Heart left ventricle (tissue), 16 donors: ENCODE measurements around the gene KDM6B. TPM values are rescaled to one million over a fixed set of nuclear protein-coding genes. Genes with fewer than 3 reads are reported as not detected.

Experiments used
- ATAC-seq, 4 donors: fragments of 200-7000 bp; cut with Tn5 transposase; one replicate each; pipeline ENCODE4 v1.9.1; 2020 to 2022; ENCODE audit warnings: moderate library complexity in 4 of 4, mild to moderate bottlenecking in 3 of 4, moderate number of reproducible peaks in 1 of 4
- DNase-seq, 5 donors: peaks; one replicate each; pipeline ENCODE4 v3.0.0-alpha.2; 2020
- H3K27ac ChIP-seq, 12 donors: fragments of 200-600 bp; sonication (generic) in 4 of 12; one replicate each; pipeline versions ENCODE4 v1.5.0 to v1.8.0; 2016 to 2022; ENCODE audit warnings: mild to moderate bottlenecking in 2 of 12
- H3K27me3 ChIP-seq, 9 donors: fragments of 200-600 bp; sonication (generic) in 2 of 9; one replicate each; pipeline versions ENCODE4 v1.5.1 to v1.8.0; 2016 to 2022; ENCODE audit warnings: mild to moderate bottlenecking in 3 of 9
- H3K36me3 ChIP-seq, 9 donors: fragments of 200-600 bp; sonication (generic) in 2 of 9; one replicate each; pipeline versions ENCODE4 v1.5.0 to v1.8.0; 2018 to 2022; ENCODE audit warnings: mild to moderate bottlenecking in 2 of 9
- H3K4me1 ChIP-seq, 12 donors: fragments of 200-600 bp; sonication (generic) in 4 of 12; one replicate each; pipeline versions ENCODE4 v1.5.0 to v1.8.0; 2016 to 2022; ENCODE audit warnings: mild to moderate bottlenecking in 3 of 12
- H3K4me3 ChIP-seq, 12 donors: fragments of 200-600 bp; sonication (generic) in 4 of 12; one replicate each; pipeline versions ENCODE4 v1.5.0 to v1.8.0; 2017 to 2022; ENCODE audit warnings: mild to moderate bottlenecking in 9 of 12, moderate library complexity in 4 of 12
- H3K9me3 ChIP-seq, 12 donors: fragments of 200-600 bp; sonication (generic) in 4 of 12; one replicate each; pipeline versions ENCODE4 v1.5.0 to v1.8.0; 2016 to 2022; ENCODE audit warnings: mild to moderate bottlenecking in 1 of 12
- POLR2A ChIP-seq, 2 donors: fragments of 450-650 bp; IDR thresholded peaks; one replicate each; pipeline ENCODE4 v1.6.1; 2017; ENCODE audit warnings: antibody characterized with exemption in 2 of 2, mild to moderate bottlenecking in 2 of 2, moderate library complexity in 2 of 2
- WGBS, 4 donors: extraction: QIAGEN DNeasy Blood & Tissue Kit in 2 of 4; methylation state at CpG; one replicate each; pipeline versions ENCODE4 v1.1.5 to v1.1.7; 2013 to 2018; 5-methylcytosine and 5-hydroxymethylcytosine counted together
- intact Hi-C, 10 donors: fragments of 100-400 bp; cut with DNase I; formaldehyde crosslinking; loops; one replicate each; pipeline versions ENCODE4 v1.11.1 to v1.14.2; 2022
- long read RNA-seq, 3 donors: library from polyadenylated mRNA; unstranded; transcript quantifications; one replicate each; pipeline ENCODE4 v2.0.0, GENCODE V29; 2020 to 2021
- polyA plus RNA-seq, 2 donors: library from polyadenylated mRNA; stranded (reverse); fragments of 200-250 nt; gene quantifications; one replicate each; pipeline ENCODE4 v1.2.3, GENCODE V29; 2013
- total RNA-seq, 9 donors: library from RNA; depleted of rRNA in 2 of 9; stranded (reverse); fragments of >200 nt in 2 of 9; fragmentation: NEBNext Ultra II Directional in 3 of 9; extraction: Animal tissue kit (Norgen Biotek cat#: 25700) in 3 of 9; gene quantifications; one replicate each; pipeline versions ENCODE4 v1.1.0 to v1.2.4, GENCODE V29; 2016 to 2023
- TF ChIP-seq, protein P1 (sequence below), 12 donors: fragments of 200-600 bp; sonication (generic) in 4 of 12; IDR thresholded peaks; one replicate each; pipeline versions ENCODE4 v1.5.0 to v1.8.0; 2018 to 2022; ENCODE audit warnings: antibody characterized with exemption in 12 of 12, mild to moderate bottlenecking in 5 of 12
- donor health status: ischemic (EF 13 %, LVEDD 7.1; RV severe dilation, severe dysfunction).
- donor health status: healthy with polysubstance abuse.
- donor health status: DM: no; HTN: yes; CAD: no.
- donor health status: DM: no; HTN: no; CAD: no.
- donor health status: ischemic (EF 25% LVEDD 6.9; RV normal size, moderate dysfunction).
- donor health status: ischemic (EF 25% LVEDD 5.7; RV mildly dilated, moderate dysfunction).
- donor health status: healthy.
- donor health status: DM: yes; HTN: yes; CAD: no.
- donor health status: ischemic (EF 35%, LVEDD 5.7; RV mildly dilated, moderate dysfunction).
- donor health status: nonischemic (EF 11% LVEDD 7.7; RV severe dilation, severe dysfunction).
- donor health status: DM: yes; HTN: yes; CAD: no.
- donor health status: PGD.
- donor health status: ischemic (EF 29% LVEDD 5.4; RV normal size, mild dysfunction).
- donor health status: nonischemic (EF 23%, LVEDD 6.1; RV moderate dilation, normal function).

The KDM6B gene, protein sequence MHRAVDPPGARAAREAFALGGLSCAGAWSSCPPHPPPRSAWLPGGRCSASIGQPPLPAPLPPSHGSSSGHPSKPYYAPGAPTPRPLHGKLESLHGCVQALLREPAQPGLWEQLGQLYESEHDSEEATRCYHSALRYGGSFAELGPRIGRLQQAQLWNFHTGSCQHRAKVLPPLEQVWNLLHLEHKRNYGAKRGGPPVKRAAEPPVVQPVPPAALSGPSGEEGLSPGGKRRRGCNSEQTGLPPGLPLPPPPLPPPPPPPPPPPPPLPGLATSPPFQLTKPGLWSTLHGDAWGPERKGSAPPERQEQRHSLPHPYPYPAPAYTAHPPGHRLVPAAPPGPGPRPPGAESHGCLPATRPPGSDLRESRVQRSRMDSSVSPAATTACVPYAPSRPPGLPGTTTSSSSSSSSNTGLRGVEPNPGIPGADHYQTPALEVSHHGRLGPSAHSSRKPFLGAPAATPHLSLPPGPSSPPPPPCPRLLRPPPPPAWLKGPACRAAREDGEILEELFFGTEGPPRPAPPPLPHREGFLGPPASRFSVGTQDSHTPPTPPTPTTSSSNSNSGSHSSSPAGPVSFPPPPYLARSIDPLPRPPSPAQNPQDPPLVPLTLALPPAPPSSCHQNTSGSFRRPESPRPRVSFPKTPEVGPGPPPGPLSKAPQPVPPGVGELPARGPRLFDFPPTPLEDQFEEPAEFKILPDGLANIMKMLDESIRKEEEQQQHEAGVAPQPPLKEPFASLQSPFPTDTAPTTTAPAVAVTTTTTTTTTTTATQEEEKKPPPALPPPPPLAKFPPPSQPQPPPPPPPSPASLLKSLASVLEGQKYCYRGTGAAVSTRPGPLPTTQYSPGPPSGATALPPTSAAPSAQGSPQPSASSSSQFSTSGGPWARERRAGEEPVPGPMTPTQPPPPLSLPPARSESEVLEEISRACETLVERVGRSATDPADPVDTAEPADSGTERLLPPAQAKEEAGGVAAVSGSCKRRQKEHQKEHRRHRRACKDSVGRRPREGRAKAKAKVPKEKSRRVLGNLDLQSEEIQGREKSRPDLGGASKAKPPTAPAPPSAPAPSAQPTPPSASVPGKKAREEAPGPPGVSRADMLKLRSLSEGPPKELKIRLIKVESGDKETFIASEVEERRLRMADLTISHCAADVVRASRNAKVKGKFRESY (N-terminal part only)
- total RNA-seq (10 to 100 TPM in 8 of 9 donors, 1 to 10 TPM in 1; 7.4 to 29.3 (median 24.8) TPM), polyA plus RNA-seq (10 to 100 TPM; 11.6 to 14.4 TPM)
- long read RNA-seq, donor 1, partial matches to known transcripts = 1 of 5 reads
- long read RNA-seq, donor 1, other reads (novel, unspliced or antisense) = 4 of 5 reads
- long read RNA-seq, donor 2, partial matches to known transcripts = 7 of 9 reads
- long read RNA-seq, donor 2, other reads (novel, unspliced or antisense) = 2 of 9 reads
- long read RNA-seq, donor 3, partial matches to known transcripts = 1 of 2 reads
- long read RNA-seq, donor 3, other reads (novel, unspliced or antisense) = 1 of 2 reads

DNA sequence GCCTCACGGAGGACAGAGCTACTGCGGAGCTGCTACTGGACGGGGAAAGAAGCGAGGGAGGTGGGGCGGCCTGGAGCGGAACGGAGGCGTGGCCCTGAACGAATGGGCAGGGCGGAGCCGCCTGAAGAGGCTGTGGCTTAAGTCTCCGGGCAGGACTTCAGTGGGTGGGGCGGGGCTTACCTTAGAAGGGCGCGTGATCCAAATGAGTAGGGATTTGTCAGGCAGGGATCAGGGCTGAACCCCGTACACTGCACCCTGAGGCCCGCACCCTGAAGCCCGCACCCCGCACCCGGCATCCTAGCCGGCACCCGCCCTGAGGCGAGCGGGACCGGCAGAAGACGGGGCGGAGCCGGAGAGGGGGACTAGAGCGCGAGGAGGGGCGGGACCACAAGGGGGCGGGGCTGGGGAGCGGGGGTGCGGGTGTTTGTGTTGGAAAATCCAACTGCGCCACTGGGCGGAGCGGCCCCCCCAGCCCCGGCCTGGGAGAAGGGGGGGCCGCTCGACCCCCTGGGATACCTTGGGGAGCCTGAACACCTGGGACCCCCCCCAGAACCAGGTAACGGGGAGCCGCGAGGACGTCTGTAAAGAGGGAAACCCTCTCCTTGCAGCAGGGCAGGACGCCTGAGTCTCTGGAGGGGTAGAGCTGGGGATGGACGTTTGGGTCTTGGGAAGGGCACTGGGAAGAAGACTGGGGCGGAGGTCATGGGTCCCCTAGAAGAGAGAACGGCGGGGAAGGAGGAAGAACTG, at the start of gene KDM6B:
Gene KDM6B, plus strand, starts transcription at position 423 of the 747 bp plus-strand sequence. CDS start 11,338 bp downstream, outside the sequence.
- 0 to 1% (median 0%) methylated on average over 25 to 49 of the region's 49 CpGs for WGBS, 4 donors
- Histone ChIP-seq H3K4me1 (peaks cover 0 to 43% (median 27%) of the 10 kb centered on the region in 12 donors), H3K4me3 (peak within 1 kb of the TSS; percentile 59 to 99 (median 80)), H3K27ac (peak within 1 kb of the TSS; percentile 86 to 100 (median 98)), H3K27me3 (no peaks in the 10 kb centered on the region), H3K36me3 (no peaks in the 10 kb centered on the region), H3K9me3 (no peaks in the 10 kb centered on the region)
- DNase-seq = peak; percentile 94 to 96 (median 95)
- no peak for TF ChIP-seq POLR2A (IDR thresholded peaks at IDR 0.05)
- TF ChIP-seq, protein P1, sequence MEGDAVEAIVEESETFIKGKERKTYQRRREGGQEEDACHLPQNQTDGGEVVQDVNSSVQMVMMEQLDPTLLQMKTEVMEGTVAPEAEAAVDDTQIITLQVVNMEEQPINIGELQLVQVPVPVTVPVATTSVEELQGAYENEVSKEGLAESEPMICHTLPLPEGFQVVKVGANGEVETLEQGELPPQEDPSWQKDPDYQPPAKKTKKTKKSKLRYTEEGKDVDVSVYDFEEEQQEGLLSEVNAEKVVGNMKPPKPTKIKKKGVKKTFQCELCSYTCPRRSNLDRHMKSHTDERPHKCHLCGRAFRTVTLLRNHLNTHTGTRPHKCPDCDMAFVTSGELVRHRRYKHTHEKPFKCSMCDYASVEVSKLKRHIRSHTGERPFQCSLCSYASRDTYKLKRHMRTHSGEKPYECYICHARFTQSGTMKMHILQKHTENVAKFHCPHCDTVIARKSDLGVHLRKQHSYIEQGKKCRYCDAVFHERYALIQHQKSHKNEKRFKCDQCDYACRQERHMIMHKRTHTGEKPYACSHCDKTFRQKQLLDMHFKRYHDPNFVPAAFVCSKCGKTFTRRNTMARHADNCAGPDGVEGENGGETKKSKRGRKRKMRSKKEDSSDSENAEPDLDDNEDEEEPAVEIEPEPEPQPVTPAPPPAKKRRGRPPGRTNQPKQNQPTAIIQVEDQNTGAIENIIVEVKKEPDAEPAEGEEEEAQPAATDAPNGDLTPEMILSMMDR (IDR thresholded peaks at IDR 0.05) = peak in 6 of 12 donors; percentile 6 to 22 (median 10)
- intact Hi-C loops = loop anchor here in 7 of 10 donors (1.0 to 2.0 kb wide), 7 partner anchors 8 to 53 kb away; partner anchors contain the start of gene NAA38 (in 2 of the 7)
- ATAC-seq = peak; percentile 65 to 82 (median 73)

DNA sequence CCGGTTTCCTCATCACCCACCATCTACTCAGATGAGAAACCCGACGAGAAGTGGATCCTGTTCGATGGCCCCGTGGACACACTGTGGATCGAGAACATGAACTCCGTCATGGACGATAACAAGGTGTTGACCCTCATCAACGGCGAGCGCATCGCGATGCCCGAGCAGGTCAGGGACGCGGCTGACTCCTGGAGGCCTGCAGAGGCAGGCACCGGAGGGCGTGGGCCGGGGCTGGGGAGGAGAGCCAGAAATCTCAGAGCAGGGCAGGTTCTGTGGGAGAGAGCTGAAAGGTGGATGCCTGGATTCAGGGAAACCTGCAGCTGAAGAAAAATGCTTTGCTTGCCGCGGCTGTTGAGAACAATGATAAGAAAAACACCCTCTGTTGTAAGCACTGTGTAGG, 47.2 kb upstream of the KDM6B start:
- Histone ChIP-seq H3K4me3 (no peak overlapping the region), H3K27me3 (peaks cover 0 to 5% (median 0%) of the 10 kb centered on the region in 9 donors), H3K4me1 (no peaks in the 10 kb centered on the region), H3K9me3 (no peaks in the 10 kb centered on the region), H3K27ac (no peak overlapping the region), H3K36me3 (no peaks in the 10 kb centered on the region)
- intact Hi-C loops = no loop called here
- DNase-seq (no peak), ATAC-seq (peak in 1 of 4 donors; percentile 20)
- 73 to 84% (median 76%) methylated on average over 21 of the region's 21 CpGs for WGBS, 4 donors
- no peak for TF ChIP-seq POLR2A (IDR thresholded peaks at IDR 0.05)
- TF ChIP-seq, protein P1 (IDR thresholded peaks at IDR 0.05) = no peak

DNA sequence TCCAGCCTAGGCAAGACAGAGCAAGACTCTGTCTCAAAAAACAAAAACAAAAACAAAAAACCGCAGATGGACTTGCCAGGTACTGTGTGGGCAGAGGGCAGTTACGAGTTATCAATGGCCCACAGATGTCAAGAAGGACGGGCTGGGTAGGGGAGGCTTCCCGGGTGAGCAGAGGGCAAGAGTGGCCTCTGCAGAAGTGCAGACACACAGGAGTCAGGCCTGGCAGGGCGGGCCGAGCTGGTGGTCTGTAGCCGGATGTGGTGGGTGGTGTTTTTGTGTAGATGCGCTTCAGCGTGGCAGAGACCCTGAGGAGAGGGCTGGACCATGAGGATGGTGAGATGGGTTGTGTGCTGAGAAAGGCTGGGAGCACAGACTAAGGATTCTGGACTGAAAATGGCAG, 44.9 kb upstream of the KDM6B start:
- H3K9me3 ChIP-seq = no peaks in the 10 kb centered on the region
- TF ChIP-seq, protein P1 (IDR thresholded peaks at IDR 0.05) = no peak
- no peak for TF ChIP-seq POLR2A (IDR thresholded peaks at IDR 0.05)
- 72 to 91% (median 86%) methylated on average over 9 of the region's 9 CpGs for WGBS, 4 donors
- no peak overlapping the region for H3K27ac ChIP-seq
- H3K27me3 ChIP-seq = no peaks in the 10 kb centered on the region
- no peak overlapping the region for H3K4me3 ChIP-seq
- DNase-seq (no peak), ATAC-seq (no peak)
- no peaks in the 10 kb centered on the region for H3K4me1 ChIP-seq
- H3K36me3 ChIP-seq = no peaks in the 10 kb centered on the region
- intact Hi-C loops = no loop called here
